HG03460 (cell line): ENCODE data around the gene MEN1.
"Not testable (repeated sequence)": the region's sequence is repeated elsewhere in the genome, so short reads cannot be mapped to it uniquely, and the experiment has no call there.

Experiments
- ATAC-seq: cut with Tn5 transposase; IDR thresholded peaks from one replicate; pipeline ENCODE4 v1.9.1; 2021; ENCODE audit not compliant: unreplicated experiment

The MEN1 gene

GRCh38 chr11:64846998-64847666, 36.8 kb upstream of the MEN1 start:
- ATAC-seq, result no peak

GRCh38 chr11:64845776-64846129, 35.4 kb upstream of the MEN1 start:
- not testable (repeated sequence) for ATAC-seq

GRCh38 chr11:64845129-64845775, 34.9 kb upstream of the MEN1 start:
- ATAC-seq, result no peak

- no peak for ATAC-seq
Observed at GRCh38 chr11:64844330-64845128, 34.2 kb upstream of the MEN1 start, which contains the start of gene CDC42BPG. TSS of gene CDC42BPG (minus strand) at chr11:64844653. CDS start at chr11:64844569, 84 bp downstream.

GRCh38 chr11:64843686-64844329, 33.5 kb upstream of the MEN1 start:
- no peak for ATAC-seq

GRCh38 chr11:64842851-64843685, 32.7 kb upstream of the MEN1 start:
- no peak for ATAC-seq

GRCh38 chr11:64842366-64842759, 32.0 kb upstream of the MEN1 start:
- no peak for ATAC-seq

- ATAC-seq, result no peak
Observed at GRCh38 chr11:64841592-64842365, 31.4 kb upstream of the MEN1 start.

GRCh38 chr11:64839887-64840782, 29.8 kb upstream of the MEN1 start:
- no peak for ATAC-seq

- ATAC-seq, result no peak
Observed at GRCh38 chr11:64839335-64839734, 29.0 kb upstream of the MEN1 start.

GRCh38 chr11:64838600-64839334, 28.4 kb upstream of the MEN1 start:
- no peak for ATAC-seq

- no peak for ATAC-seq
Observed at GRCh38 chr11:64837887-64838351, 27.6 kb upstream of the MEN1 start.

- no peak for ATAC-seq
Observed at GRCh38 chr11:64836448-64837072, 26.2 kb upstream of the MEN1 start.

GRCh38 chr11:64835616-64836447, 25.5 kb upstream of the MEN1 start:
- ATAC-seq, result no peak

- no peak for ATAC-seq
Observed at GRCh38 chr11:64834723-64835615, 24.6 kb upstream of the MEN1 start.
